ENCODE results near the gene AIFM1.
A peak's percentile ranks its signal among the peaks of the same experiment; 100 is the strongest.

The AIFM1 gene

GRCh38 chrX:130118441-130119311, 47.0 kb downstream of the AIFM1 start:
- peak; percentile 66 for DNase-seq

- no peak for DNase-seq
Measured at GRCh38 chrX:130117166-130117565, 48.5 kb downstream of the AIFM1 start.

GRCh38 chrX:130115119-130115885, 50.3 kb downstream of the AIFM1 start:
- peak; percentile 59 for DNase-seq

- DNase-seq, result peak; percentile 33
Measured at GRCh38 chrX:130114141-130114588, 51.5 kb downstream of the AIFM1 start.

- peak; percentile 40 for DNase-seq
Measured at GRCh38 chrX:130111220-130112154, 54.2 kb downstream of the AIFM1 start.

GRCh38 chrX:130110379-130111219, 55.0 kb downstream of the AIFM1 start, which contains the start of gene ELF4:
ELF4 (minus strand) TSS chrX:130110497; CDS start chrX:130081330, 29,167 bp downstream.
- DNase-seq, result peak; percentile 66

GRCh38 chrX:130109429-130110378, 55.9 kb downstream of the AIFM1 start:
- peak; percentile 60 for DNase-seq

GRCh38 chrX:130108647-130109428, 56.8 kb downstream of the AIFM1 start:
- DNase-seq, result peak; percentile 52

- DNase-seq, result no peak
Measured at GRCh38 chrX:130106071-130106470, 59.6 kb downstream of the AIFM1 start.

- no peak for DNase-seq
Measured at GRCh38 chrX:130105244-130105643, 60.4 kb downstream of the AIFM1 start.

- DNase-seq, result no peak
Measured at GRCh38 chrX:130103605-130104004, 62.0 kb downstream of the AIFM1 start.

- DNase-seq, result peak; percentile 52
Measured at GRCh38 chrX:130100180-130100579, 65.5 kb downstream of the AIFM1 start.

GRCh38 chrX:130098210-130098552, 67.5 kb downstream of the AIFM1 start:
- no peak for DNase-seq

GRCh38 chrX:130097507-130098209, 68.0 kb downstream of the AIFM1 start:
- DNase-seq, result no peak

GRCh38 chrX:130095249-130096030, 70.2 kb downstream of the AIFM1 start:
- no peak for DNase-seq

GRCh38 chrX:130094696-130095095, 70.9 kb downstream of the AIFM1 start:
- no peak for DNase-seq

GRCh38 chrX:130093271-130093670, 72.4 kb downstream of the AIFM1 start:
- DNase-seq, result no peak

GRCh38 chrX:130091980-130092522, 73.6 kb downstream of the AIFM1 start:
- peak; percentile 4 for DNase-seq
